KG1 (cell line): Measurements from ENCODE around the gene SH2D1B.
A peak's percentile ranks its signal among the peaks of the same experiment; 100 is the strongest.
"Not testable (repeated sequence)": the region's sequence is repeated elsewhere in the genome, so short reads cannot be mapped to it uniquely, and the experiment has no call there.

Experiments used
- DNase-seq: peaks from one replicate; lab custom pipeline; 2025; lab: John Stamatoyannopoulos, UW

The SH2D1B gene, protein sequence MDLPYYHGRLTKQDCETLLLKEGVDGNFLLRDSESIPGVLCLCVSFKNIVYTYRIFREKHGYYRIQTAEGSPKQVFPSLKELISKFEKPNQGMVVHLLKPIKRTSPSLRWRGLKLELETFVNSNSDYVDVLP

DNA sequence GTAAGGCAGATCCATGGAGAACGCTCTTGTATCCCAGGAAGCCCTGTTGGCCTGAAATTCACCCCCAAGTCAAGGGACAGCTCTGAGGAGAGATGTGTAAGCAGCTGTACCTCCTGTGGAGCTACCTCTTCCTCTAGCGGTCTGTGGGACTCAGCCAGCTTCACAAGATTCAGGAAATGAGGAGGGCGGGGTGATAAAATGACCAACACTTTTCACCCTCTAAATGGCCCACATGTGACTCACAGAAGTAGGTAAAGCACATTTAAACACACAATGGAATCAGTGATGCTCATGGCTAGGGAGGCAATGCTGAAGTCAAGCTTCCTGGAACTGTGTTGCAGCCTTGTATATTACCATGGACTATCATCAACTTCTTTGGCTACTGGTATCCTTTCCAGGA, at the start of gene SH2D1B:
Gene SH2D1B, minus strand, starts transcription at position 135 of the 400 bp plus-strand sequence. Its CDS starts 120 bp downstream, at position 15.
- no peak for DNase-seq

DNA sequence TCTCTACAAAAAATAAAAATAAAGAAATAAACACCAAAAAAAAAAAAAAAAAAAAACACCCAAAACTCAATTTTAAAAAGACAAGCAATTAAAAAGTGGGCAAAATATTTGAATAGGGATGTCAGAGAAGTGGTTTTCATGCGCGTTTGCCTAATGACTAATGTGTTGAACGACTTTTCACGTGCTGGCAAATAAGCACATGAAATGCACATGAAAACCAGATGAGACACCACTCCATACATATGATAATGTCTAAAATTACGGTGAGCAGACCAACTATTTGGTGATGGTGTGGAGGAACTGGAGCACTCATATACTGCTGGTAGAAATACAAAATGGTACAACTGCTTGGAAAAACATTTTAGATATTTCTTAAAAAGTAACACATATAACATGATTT, 46.3 kb upstream of the SH2D1B start:
- no peak for DNase-seq

DNA sequence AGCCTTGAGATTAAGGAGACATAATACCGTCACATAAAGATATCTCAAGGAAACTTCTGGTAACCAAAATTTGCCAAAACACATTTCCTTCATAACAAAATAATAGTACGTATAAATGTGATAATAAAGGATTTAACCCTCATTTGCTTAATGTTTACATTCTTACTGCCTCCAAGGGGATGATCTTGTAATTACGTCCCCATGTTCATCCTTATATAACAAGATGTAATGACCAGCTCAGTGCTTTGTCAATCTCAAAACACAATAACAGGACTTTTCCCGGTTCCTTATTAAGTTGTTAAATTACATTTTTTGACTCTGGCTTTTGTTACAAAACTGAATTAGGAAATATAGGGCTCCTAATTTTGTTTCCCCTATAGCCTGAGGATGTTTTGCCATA, 44.4 kb upstream of the SH2D1B start:
- no peak for DNase-seq

DNA sequence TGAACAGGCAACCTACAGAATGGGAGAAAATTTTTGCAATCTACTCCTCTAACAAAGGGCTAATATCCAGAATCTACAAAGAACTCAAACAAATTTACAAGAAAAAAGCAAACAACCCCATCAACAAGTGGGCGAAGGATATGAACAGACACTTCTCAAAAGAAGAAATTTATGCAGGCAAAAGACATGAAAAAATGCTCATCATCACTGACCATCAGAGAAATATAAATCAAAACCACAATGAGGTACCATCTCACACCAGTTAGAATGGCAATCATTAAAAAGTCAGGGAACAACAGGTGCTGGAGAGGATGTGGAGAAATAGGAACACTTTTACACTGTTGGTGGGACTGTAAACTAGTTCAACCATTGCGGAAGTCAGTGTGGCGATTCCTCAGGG, 42.4 kb upstream of the SH2D1B start:
- not testable (repeated sequence) for DNase-seq

DNA sequence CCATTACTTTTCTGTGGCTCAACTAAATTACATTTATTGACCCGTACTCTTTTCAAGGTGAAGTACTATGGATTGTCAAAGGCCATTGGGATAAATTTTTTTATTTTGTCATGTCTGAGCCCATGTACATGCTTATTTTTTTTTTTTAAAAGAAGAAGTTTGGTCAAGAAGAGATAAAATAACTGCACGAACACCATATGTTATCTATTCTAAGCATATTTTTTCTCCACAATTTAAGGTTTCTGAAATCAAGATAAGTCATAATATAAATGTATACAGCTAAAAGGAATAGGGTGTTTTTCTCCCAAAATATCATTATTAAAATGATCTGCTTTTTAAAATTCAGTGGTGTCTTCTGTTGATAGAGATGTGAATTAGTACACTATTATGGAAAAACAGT, 35.0 kb upstream of the SH2D1B start:
- DNase-seq: no peak

DNA sequence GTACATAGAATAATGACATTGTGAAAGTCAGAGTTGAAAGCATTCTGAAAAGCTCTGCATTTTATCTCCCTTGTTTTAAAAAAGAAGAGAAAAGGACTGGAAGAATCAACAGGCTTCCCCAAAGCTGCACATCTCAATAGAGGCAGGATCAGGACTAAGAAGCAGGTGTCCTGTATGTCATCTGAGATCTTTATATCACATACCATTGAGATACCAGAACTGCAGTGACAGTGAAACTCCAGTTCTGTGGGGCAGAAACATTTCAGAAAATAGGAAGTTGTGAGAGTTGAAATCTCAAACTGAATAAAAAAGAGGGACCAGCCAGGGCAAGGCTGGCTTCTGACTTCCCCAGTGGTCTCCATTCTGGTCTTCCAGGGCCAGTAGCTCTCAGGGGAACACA, 33.0 kb upstream of the SH2D1B start:
- no peak for DNase-seq

DNA sequence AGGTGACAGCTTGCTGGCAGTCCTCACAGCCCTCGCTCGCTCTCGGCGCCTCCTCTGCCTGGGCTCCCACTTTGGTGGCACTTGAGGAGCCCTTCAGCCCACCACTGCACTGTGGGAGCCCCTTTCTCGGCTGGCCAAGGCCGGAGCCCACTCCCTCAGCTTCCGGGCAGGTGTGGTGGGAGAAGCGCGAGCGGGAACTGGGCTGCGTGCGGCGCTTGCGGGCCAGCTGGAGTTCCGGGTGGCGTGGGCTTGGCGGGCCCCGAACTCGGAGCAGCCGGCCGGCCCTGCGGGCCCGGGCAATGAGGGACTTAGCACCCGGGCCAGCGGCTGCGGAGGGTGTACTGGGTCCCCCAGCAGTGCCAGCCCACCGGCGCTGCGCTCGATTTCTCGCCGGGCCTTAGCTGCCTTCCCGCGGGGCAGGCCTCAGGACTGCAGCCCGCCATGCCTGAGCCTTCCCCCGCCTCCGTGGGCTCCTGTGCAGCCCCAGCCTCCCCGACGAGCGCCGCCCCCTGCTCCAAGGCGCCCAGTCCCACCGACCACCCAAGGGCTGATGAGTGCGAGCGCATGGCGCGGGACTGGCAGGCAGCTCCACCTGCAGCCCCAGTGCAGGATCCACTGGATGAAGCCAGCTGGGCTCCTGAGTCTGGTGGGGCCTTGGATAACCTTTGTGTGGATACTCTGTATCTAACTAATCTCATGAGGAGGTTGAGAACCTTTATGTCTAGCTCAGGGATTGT, 21.2 kb upstream of the SH2D1B start:
- not testable (repeated sequence) for DNase-seq

DNA sequence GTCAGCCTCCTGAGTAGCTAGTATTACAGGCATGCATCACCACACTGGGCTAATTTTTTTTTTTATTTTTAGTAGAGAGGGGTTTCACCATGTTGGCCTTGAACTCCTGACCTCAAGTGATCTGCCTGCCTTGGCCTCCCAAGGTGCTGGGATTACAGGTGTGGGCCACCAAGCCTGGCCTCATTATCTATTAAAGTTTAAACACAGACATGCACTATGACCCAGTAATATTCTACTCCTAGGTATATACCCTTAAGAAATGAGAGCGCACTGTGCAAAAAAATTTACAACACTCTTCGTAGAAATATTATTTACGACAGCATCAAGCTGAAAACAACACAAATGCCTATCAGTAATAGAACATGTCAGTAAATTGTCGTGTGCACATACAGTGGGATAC, 18.6 kb upstream of the SH2D1B start:
- DNase-seq: no peak

DNA sequence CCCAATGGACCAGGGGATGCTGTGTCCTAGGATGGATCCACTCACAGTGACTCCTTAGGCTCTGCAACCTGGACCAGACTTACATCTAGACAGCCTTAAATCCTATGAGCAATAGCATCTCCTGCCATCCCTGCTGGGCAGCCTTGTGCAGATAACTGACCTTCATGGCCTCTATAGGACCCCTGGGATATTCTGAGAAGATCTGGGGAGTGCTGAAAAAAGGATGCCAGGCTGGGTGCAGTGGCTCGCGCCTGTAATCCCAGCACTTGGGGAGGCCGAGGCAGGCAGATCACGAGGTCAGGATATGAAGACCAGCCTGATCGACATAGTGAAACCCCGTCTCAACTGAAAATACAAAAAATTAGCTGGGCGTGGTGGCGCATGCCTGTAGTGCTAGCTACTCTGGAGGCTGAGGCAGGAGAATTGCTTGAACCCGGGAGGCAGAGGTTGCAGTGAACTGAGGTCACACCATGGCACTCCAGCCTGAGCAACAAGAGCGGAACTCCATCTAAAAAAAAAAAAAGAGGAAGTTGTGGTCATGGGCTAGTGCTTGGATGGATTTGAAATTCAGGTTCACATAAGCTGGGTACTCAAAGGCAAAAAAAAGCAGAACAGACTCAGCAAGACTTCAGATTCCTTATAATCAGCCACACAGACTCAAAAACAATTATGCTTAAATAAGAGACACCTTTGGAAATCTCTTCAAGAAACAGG, 10.9 kb upstream of the SH2D1B start:
- peak; percentile 47 for DNase-seq

DNA sequence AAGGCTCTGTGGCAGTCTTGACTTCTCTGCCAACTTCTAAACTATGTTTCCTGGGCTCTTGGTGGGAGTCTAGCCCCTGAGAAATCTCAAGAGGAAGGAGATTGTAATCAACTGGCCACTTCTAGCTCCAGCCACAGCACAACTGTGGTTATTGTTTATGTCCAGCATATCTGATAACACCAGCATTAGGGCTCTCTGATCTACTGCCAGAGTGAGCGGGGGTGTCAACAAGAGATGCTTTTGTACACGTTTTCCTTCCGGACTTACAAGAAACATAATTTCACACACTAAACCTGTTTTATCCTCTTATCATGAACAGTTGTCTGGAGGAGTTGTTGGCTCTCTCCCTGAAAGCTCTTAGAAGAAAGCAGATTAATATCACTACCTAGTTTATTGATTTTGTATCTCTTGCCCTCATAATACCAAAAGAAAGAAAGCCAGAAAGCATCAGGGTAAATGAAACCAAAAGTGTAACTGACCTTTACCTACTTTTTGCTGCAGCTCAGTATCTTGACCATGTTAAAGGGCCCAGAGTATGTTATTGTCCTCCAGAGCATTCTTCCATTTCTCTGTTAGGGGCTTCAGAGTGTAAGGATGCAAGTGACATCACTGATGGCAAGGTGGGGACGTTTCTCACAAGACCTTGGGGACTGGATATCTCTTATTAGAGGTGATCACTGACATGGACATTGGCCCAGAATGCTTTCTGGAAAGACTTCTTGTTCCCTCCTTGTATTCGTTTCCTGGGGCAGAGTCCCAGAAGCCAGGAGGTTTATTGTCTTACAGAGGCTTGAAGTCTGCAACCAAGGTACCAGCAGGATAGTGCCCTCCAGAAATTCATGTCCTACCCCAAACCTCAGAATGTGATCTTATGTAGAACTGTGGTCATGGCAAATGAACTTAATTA, 9.6 kb upstream of the SH2D1B start:
- DNase-seq: no peak

DNA sequence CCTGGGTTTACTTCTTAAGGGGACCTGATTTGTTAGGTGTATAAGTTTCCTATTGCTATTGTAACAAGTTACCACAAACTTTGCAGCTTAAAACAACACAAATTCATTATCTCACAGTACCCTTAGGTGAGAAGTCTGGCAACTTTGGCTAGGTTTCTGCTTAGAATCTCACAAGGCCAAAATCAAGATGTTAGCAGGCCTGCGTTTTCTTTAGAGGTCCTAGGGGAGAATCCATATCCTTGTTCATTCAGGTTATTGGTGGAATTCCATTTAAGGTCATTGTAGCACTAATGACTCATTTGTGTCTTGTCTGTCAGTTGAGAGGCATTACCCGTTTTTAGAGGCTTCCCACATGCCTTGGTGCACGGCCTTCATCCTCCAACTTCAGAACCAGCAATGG, 8.2 kb upstream of the SH2D1B start:
- DNase-seq: no peak

DNA sequence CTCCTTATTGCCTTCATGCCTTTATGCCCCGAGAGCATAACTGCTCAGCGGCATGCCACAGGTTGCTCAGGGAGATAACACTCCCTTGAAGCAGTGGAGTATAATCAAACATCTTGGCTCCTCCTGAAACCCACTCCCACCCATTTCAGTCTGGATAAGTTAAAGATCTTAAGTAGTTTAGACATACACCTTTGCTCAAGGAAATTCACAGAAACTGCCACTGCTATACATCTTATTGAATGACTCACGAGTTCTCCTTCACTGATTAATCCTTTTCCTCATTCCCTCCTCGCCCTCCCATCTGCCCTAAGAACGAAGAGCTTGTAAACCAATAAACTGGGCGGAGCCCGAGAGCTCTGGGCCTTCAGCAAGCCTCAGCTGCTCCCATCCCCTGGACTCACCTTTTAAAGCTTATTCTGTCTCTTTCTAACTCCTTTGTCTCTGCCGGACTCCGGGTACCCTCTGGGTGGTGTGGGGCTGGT, 7.6 kb upstream of the SH2D1B start:
- DNase-seq: not testable (repeated sequence)

DNA sequence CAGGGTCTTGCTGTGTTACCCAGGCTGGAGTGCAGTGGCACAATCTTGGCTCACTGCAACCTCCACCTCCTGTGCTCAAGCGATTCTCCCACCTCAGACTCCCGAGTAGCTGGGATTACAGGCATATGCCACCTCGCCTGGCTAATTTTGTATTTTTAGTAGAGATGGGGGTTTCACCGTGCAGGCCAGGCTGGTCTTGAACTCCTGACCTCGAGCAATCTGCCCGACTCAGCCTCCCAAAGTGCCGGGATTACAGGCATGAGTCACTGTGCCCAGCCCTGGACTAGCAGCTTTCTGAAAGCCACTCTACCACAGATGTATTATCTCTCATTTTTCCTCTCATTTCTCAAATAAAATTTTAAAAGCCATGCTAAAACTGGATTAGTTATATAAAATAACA, 6.6 kb upstream of the SH2D1B start:
- DNase-seq: not testable (repeated sequence)

DNA sequence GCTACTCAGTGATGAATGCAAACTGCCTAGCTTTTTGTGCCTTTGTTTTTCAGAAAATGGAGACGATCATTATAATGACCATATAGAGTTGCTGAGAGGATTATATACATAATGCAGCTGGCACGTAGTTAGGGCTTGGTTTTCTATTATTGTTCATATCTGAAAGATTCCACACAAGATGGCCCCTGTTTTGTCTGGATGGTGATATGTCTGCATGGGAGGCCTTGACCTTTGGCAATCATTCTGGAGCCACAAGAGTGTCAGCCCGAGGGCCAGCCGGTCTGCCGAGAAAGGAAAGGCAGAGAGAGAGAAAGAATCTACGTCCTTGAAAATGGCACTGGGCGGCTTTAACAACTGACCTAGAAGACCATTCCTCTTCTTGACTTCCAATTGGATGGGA, 5.7 kb upstream of the SH2D1B start:
- no peak for DNase-seq

DNA sequence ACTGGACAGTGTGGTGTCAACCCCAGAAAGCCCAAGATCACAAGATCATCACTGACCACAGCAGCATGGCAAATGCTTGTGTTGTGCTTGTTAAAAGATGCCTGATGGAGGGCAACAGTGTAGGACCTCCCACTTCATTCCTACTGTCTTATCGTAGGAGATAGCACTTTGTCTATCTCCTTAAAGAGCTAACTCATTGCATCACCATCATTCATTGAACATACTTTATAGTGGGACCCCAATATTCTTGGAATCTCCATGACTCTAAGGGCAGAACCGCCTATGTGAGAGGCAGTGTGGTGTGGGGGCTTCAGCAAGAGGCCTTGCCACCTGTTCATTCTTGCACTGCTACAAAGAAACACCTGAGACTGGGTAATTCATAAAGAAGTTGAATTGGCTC, 5.0 kb upstream of the SH2D1B start:
- DNase-seq: no peak

DNA sequence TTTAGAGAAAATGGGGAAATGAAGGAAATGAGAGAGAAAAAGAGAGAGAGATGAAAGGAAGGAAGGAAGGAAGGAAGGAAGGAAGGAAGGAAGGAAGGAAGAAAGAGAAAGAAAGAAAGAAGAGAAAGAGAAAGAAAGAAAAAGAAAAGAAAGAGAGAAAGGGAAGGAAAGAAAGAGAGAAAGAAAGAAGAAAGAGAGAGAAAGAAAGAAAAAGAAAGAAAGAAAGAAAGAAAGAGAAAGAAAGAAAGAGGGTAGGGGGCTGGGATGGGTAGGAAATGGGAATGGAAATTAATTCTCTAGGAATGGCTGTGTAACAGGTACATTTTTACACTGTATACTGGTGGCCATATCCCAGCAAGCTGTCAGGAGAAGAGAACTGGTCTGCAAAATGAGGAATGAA, 4.3 kb upstream of the SH2D1B start:
- DNase-seq: no peak

DNA sequence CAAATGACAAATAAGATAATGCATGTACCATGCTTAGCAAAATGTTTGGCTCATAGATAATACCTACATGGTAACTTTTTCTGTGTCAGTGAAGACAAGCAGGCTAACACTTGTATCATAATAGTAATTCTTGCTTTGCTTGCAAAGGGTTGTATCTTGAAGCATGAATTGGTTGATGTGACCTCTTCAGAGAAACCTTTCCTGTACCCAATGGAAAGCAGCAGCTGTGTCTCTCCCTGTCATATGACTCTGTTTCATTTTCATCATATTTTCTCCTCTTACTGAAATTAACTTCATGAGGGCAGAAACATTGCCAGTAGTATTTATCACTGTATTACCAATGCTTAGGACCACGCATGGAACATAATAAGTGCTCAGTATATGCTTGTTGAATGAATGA, 4.4 kb downstream of the SH2D1B start:
- no peak for DNase-seq

DNA sequence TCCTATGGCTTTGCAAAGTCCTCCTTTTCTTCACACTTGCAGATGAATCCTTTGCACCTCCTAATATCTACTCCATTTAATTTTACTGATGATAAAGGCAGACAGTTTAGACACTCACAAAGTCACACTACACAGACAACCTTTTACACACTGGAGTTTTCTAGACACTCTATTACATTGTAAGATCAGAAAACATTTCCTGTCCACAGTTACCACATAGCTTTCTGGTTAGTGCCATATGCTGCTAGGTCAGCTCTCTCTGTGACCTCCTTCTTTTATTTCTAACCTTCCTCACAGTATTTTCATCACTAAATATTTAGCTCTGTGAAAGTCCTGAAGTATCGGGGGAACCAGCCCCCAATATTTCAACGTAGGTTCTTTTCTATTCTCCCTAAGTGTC, 5.1 kb downstream of the SH2D1B start:
- no peak for DNase-seq

DNA sequence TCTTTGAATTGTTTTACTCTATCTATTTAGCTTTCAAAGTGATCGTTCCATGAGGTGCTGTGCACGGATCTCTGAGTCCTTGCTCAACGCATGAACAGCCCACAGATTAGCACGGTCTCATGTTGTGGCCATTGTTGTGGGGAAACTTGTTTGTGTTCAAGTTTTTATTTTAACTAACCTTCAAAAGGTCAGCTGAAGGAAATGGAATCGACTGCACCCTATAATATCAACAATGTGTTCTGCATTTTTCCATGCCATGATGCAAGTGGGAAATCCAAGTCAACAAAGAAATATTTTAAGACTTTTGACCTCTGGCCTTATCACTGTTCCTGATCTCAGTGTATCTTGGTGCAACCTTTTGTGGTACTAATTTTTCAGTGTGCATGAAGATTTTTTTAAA, 6.1 kb downstream of the SH2D1B start:
- DNase-seq: no peak

DNA sequence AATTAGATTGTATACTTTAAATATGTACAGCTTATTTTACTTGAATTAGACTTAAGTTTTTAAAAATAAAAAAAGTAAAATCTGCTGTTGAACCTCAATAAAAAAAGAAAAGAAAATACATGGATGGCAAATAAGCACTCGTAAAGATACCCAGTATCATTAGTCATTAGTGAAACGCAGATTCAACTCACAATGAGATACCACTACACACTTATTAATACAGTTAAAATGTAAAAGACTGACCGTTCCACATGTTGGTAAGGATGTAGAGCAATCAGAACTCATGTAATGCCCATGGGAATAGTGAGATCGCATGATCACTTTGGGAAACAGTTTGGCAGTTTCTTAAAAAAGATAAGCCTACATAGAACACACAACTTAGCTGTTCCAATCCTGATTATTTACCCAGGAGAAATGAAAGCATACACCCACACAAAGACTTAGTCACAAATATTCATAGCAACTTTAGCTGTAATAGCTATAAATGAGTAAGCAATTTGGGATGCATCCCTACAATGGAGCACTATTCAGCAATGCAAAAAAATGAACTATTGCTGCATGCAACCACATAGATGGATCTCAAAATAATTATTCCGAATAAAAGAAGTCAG, 7.3 kb downstream of the SH2D1B start:
- DNase-seq: no peak

DNA sequence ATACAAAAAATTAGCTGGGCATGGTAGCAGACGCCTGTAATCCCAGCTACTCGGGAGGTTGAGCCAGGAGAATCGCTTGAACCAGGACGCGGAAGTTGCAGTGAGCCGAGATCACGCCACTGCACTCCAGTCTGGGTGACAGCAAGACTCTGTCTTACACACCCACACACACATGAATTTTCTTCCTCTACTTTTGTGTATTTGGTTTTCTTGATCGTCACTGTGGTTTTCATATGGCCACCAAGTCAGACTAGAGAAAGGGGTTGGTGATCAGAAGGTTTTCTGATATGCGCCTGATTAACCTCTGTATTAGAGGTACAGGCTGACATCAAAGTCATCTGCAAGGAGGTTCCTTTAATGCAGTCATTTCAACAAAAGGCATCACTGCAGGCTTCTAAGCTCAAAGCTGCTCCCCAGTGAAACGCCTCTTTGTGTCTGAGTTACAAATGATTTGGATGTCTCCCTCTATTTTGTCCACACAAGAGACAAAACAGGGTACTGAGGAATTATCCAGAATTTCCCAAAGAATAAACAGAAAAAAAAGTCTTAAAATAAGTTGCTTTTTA, 11.1 kb downstream of the SH2D1B start:
- DNase-seq: no peak
